Uterus (tissue), 4 donors: Measurements from ENCODE around the gene HRAS. TPM values are rescaled to one million over a fixed set of nuclear protein-coding genes. Genes with fewer than 3 reads are reported as not detected.

ENCODE experiments used
- DNase-seq, 2 donors: peaks; one replicate each; pipeline ENCODE4 v3.0.0-alpha.2; 2019 to 2020
- H3K27ac ChIP-seq, 2 donors: fragments of 200-600 bp; sonication (generic); 1 replicate in 1 of 2; 2 replicates in 1 of 2; pipeline ENCODE4 v1.5.1; 2016 to 2018
- H3K27me3 ChIP-seq, 2 donors: fragments of 200-600 bp; sonication (generic); one replicate each; pipeline ENCODE4 v1.5.1; 2018 to 2019; ENCODE audit warnings: control low read depth in 1 of 2
- H3K36me3 ChIP-seq, 2 donors: fragments of 200-600 bp; sonication (generic); one replicate each; pipeline ENCODE4 v1.5.1; 2019; ENCODE audit warnings: control low read depth in 1 of 2
- H3K4me1 ChIP-seq, 2 donors: fragments of 200-600 bp; sonication (generic); one replicate each; pipeline ENCODE4 v1.5.1; 2018 to 2019; ENCODE audit warnings: control low read depth in 1 of 2
- H3K4me3 ChIP-seq, 2 donors: fragments of 200-600 bp; sonication (generic); 1 replicate in 1 of 2; 2 replicates in 1 of 2; pipeline ENCODE4 v1.5.1; 2018 to 2019; ENCODE audit warnings: mild to moderate bottlenecking in 1 of 2
- H3K9me3 ChIP-seq, 2 donors: fragments of 200-600 bp; sonication (generic); one replicate each; pipeline ENCODE4 v1.5.1; 2019; ENCODE audit warnings: control low read depth in 1 of 2
- CTCF ChIP-seq, 4 experiments: fragments of 200-600 bp in 2 of 4; fragments of 450-650 bp in 2 of 4; sonication (generic) in 2 of 4; IDR thresholded peaks; one replicate each; pipeline ENCODE4 v1.5.1; 2016 to 2019; ENCODE audit warnings: antibody characterized with exemption in 4 of 4, mild to moderate bottlenecking in 2 of 4, moderate library complexity in 1 of 4
- POLR2A ChIP-seq, 2 donors: fragments of 450-650 bp; IDR thresholded peaks; one replicate each; pipeline ENCODE4 v1.6.1; 2016; ENCODE audit warnings: antibody characterized with exemption in 2 of 2, mild to moderate bottlenecking in 1 of 2, moderate library complexity in 1 of 2
- intact Hi-C: fragments of 100-400 bp; cut with DNase I; formaldehyde crosslinking; loops from one replicate; pipeline ENCODE4 v1.15.1; 2023; ENCODE audit warnings: low total_unique reads
- total RNA-seq, 4 donors: library from RNA; depleted of rRNA in 3 of 4; stranded (reverse); fragments of >200 nt in 3 of 4; gene quantifications; one replicate each; pipeline versions ENCODE4 v1.1.0 to v1.2.4, GENCODE V29; 2014 to 2023
- donor health status: DM: yes; HTN: yes; CAD: no.

The HRAS gene
- total RNA-seq, 4 donors from 2014 or later, result 5.4 to 37.6 (median 23.8) TPM

GRCh38 chr11:490186-490929 is 45.0 kb downstream of the HRAS start:
- no peak for DNase-seq
- TF ChIP-seq POLR2A (IDR thresholded peaks at IDR 0.05), result no peak
- no peak for TF ChIP-seq CTCF (IDR thresholded peaks at IDR 0.05)
- Histone ChIP-seq H3K9me3 (no peaks in the 10 kb centered on the region), H3K4me3 (no peak overlapping the region), H3K27me3 (no peaks in the 10 kb centered on the region), H3K27ac (no peak overlapping the region), H3K36me3 (no peaks in the 10 kb centered on the region), H3K4me1 (no peaks in the 10 kb centered on the region)
- intact Hi-C loops, result no loop called here

GRCh38 chr11:489610-490185 is 45.7 kb downstream of the HRAS start:
- Histone ChIP-seq H3K4me1 (no peaks in the 10 kb centered on the region), H3K36me3 (no peaks in the 10 kb centered on the region), H3K27me3 (no peaks in the 10 kb centered on the region), H3K9me3 (no peaks in the 10 kb centered on the region), H3K27ac (no peak overlapping the region), H3K4me3 (no peak overlapping the region)
- no peak for DNase-seq
- intact Hi-C loops, result no loop called here
- no peak for TF ChIP-seq POLR2A (IDR thresholded peaks at IDR 0.05)
- TF ChIP-seq CTCF (IDR thresholded peaks at IDR 0.05), result no peak

- Histone ChIP-seq H3K4me1 (no peaks in the 10 kb centered on the region), H3K27ac (no peak overlapping the region), H3K27me3 (no peaks in the 10 kb centered on the region), H3K36me3 (no peaks in the 10 kb centered on the region), H3K9me3 (no peaks in the 10 kb centered on the region), H3K4me3 (no peak overlapping the region)
- TF ChIP-seq POLR2A (IDR thresholded peaks at IDR 0.05), result no peak
- TF ChIP-seq CTCF (IDR thresholded peaks at IDR 0.05), result no peak
- no peak for DNase-seq
- intact Hi-C loops, result no loop called here
Observed at GRCh38 chr11:488992-489391, 46.4 kb downstream of the HRAS start.

- intact Hi-C loops, result no loop called here
- H3K36me3 ChIP-seq, result no peaks in the 10 kb centered on the region
- H3K4me3 ChIP-seq, result no peak overlapping the region
- H3K4me1 ChIP-seq, result no peaks in the 10 kb centered on the region
- no peak for DNase-seq
- H3K27me3 ChIP-seq, result no peaks in the 10 kb centered on the region
- H3K27ac ChIP-seq, result no peak overlapping the region
- TF ChIP-seq POLR2A (IDR thresholded peaks at IDR 0.05), result no peak
- TF ChIP-seq CTCF (IDR thresholded peaks at IDR 0.05), result no peak
- no peaks in the 10 kb centered on the region for H3K9me3 ChIP-seq
Observed at GRCh38 chr11:488579-488978, 46.8 kb downstream of the HRAS start.

GRCh38 chr11:488062-488461 is 47.3 kb downstream of the HRAS start:
- TF ChIP-seq POLR2A (IDR thresholded peaks at IDR 0.05) (no peak), CTCF (IDR thresholded peaks at IDR 0.05) (no peak)
- H3K4me3 ChIP-seq, result no peak overlapping the region
- DNase-seq, result no peak
- no peaks in the 10 kb centered on the region for H3K27me3 ChIP-seq
- H3K9me3 ChIP-seq, result no peaks in the 10 kb centered on the region
- intact Hi-C loops, result no loop called here
- no peak overlapping the region for H3K27ac ChIP-seq
- no peaks in the 10 kb centered on the region for H3K4me1 ChIP-seq
- no peaks in the 10 kb centered on the region for H3K36me3 ChIP-seq
